Thoracic aorta (tissue), 2 donors: ENCODE results near the gene RNF8. TPM values are rescaled to one million over a fixed set of nuclear protein-coding genes. Genes with fewer than 3 reads are reported as not detected.

ENCODE experiments used
- ATAC-seq: fragments of 150-250 bp; one replicate; pipeline ENCODE4 v1.8.0; 2017; ENCODE audit warnings: low read depth; ENCODE audit not compliant: insufficient number of reproducible peaks, low FRiP score
- DNase-seq: peaks from one replicate; pipeline ENCODE4 v3.0.0-alpha.2; 2020; ENCODE audit warnings: low spot score
- H3K27ac ChIP-seq, 2 donors: fragments of 200-600 bp; sonication (generic); 1 replicate in 1 of 2; 2 replicates in 1 of 2; pipeline ENCODE4 v1.5.1; 2016; ENCODE audit warnings: mild to moderate bottlenecking in 2 of 2, moderate library complexity in 2 of 2
- H3K27me3 ChIP-seq: fragments of 200-600 bp; sonication (generic); replicated peaks from 2 replicates; pipeline ENCODE4 v1.6.0; 2016; ENCODE audit warnings: mild to moderate bottlenecking; ENCODE audit not compliant: insufficient read depth
- H3K36me3 ChIP-seq: fragments of 200-600 bp; sonication (generic); one replicate; pipeline ENCODE4 v1.5.1; 2016
- H3K4me1 ChIP-seq, 2 donors: fragments of 200-600 bp; sonication (generic); 1 replicate in 1 of 2; 2 replicates in 1 of 2; pipeline versions ENCODE4 v1.5.1 to v1.6.0; 2016; ENCODE audit warnings: low read depth in 2 of 2, mild to moderate bottlenecking in 1 of 2; ENCODE audit not compliant: control insufficient read depth in 1 of 2
- H3K4me3 ChIP-seq: fragments of 200-600 bp; sonication (generic); 2 replicates; pipeline ENCODE4 v1.5.1; 2016; ENCODE audit warnings: mild to moderate bottlenecking
- H3K9me3 ChIP-seq: fragments of 200-600 bp; sonication (generic); 2 replicates; pipeline ENCODE4 v1.5.1; 2016
- CTCF ChIP-seq: fragments of 200-600 bp; sonication (generic); IDR thresholded peaks from one replicate; pipeline ENCODE4 v1.5.1; 2019; ENCODE audit warnings: antibody characterized with exemption
- total RNA-seq, 2 donors: library from RNA; depleted of rRNA; stranded (reverse); fragments of >200 nt; gene quantifications; one replicate each; pipeline versions ENCODE4 v1.1.0 to v1.2.3, GENCODE V29; 2016

RNF8 gene
- total RNA-seq, 2 donors from 2014 or later = 10.0 to 16.6 TPM

GRCh38 chr6:37381579-37381978 is 27.8 kb downstream of the RNF8 start:
- ATAC-seq (no peak), DNase-seq (no peak)
- H3K27me3 ChIP-seq = no peaks in the 10 kb centered on the region
- peaks cover 28% of the 10 kb centered on the region for H3K36me3 ChIP-seq
- peak; percentile 30 for TF ChIP-seq CTCF
- H3K27ac ChIP-seq = no peak overlapping the region
- H3K9me3 ChIP-seq = no peaks in the 10 kb centered on the region
- no peaks in the 10 kb centered on the region for H3K4me1 ChIP-seq
- H3K4me3 ChIP-seq = no peak overlapping the region

GRCh38 chr6:37382994-37383765 is 29.4 kb downstream of the RNF8 start:
- no peak overlapping the region for H3K4me3 ChIP-seq
- no peak for DNase-seq
- H3K27me3 ChIP-seq = no peaks in the 10 kb centered on the region
- no peaks in the 10 kb centered on the region for H3K9me3 ChIP-seq
- no peak for ATAC-seq
- H3K27ac ChIP-seq = no peak overlapping the region
- H3K4me1 ChIP-seq = no peaks in the 10 kb centered on the region
- no peak for TF ChIP-seq CTCF
- H3K36me3 ChIP-seq = peaks cover 28% of the 10 kb centered on the region

GRCh38 chr6:37388578-37388977 is 34.8 kb downstream of the RNF8 start:
- no peak for TF ChIP-seq CTCF
- Histone ChIP-seq H3K27ac (no peak overlapping the region), H3K4me1 (no peaks in the 10 kb centered on the region), H3K4me3 (no peak overlapping the region), H3K9me3 (no peaks in the 10 kb centered on the region), H3K27me3 (no peaks in the 10 kb centered on the region), H3K36me3 (peaks cover 22% of the 10 kb centered on the region)
- DNase-seq = no peak
- no peak for ATAC-seq

DNA sequence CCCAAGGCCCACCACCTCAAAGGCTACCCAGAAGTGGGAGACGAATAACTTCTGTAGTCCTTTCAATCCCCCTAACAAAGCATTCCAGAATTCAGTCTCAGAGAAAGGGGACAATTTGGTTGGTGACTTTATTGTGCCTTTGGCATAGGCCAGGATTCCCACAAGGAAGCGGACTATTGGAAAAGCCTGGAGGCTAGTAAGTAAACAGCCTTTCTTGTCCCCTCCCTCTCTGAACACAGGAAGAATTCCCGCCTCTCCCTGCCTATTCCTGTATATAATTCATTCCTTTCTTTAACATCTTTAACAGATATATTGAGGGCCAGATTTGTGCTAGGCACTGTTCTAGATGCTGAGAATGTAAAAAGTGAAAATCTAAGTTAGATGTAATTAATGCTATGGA is 36.1 kb downstream of the RNF8 start:
- Histone ChIP-seq H3K36me3 (peaks cover 16% of the 10 kb centered on the region), H3K27ac (no peak overlapping the region), H3K27me3 (no peaks in the 10 kb centered on the region), H3K4me3 (no peak overlapping the region), H3K4me1 (no peaks in the 10 kb centered on the region), H3K9me3 (no peaks in the 10 kb centered on the region)
- no peak for TF ChIP-seq CTCF
- no peak for ATAC-seq
- DNase-seq = no peak

- ATAC-seq = no peak
- Histone ChIP-seq H3K36me3 (peaks cover 15% of the 10 kb centered on the region), H3K4me3 (no peak overlapping the region)
Observed at GRCh38 chr6:37391120-37391519, 37.3 kb downstream of the RNF8 start.

More at GRCh38 chr6:37391120-37391519, 37.3 kb downstream of the RNF8 start:
- Histone ChIP-seq H3K27me3 (no peaks in the 10 kb centered on the region), H3K9me3 (no peaks in the 10 kb centered on the region), H3K4me1 (no peaks in the 10 kb centered on the region), H3K27ac (no peak overlapping the region)
- no peak for TF ChIP-seq CTCF
- DNase-seq = no peak
